Measurements from ENCODE around the gene GUSB. TPM values are rescaled to one million over a fixed set of nuclear protein-coding genes. Genes with fewer than 3 reads are reported as not detected.

GUSB gene
- total RNA-seq, 2 experiments from 2014 or later: 49.5 to 50.9 TPM

DNA sequence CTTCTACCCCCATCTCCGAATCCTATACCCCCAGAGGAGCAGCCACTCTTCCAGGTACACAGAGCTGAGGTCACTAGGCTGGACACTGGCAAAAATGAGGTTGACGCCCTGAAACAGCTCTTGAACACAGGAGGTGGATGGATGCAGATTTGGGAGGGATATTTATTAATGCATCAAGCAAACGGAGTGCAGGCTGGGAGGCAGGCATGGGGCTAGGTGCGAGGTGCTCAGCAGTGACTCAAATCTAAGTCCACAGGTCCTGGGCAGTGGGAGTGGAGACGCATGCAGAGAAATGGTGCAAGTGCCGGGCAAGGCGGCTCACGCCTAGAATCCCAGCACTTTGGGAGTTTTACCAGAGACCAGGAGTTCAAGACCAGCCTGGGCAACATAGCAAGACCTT, 11.0 kb downstream of the GUSB start:
- H3K4me3 ChIP-seq (ENCODE audit: low read depth, low read length, poor library complexity, severe bottlenecking): no peak overlapping the region
- no peaks in the 10 kb centered on the region for H3K9me2 ChIP-seq (ENCODE audit: insufficient read depth, low read length)
- TF ChIP-seq EZH2phosphoT487 (IDR thresholded peaks at IDR 0.05; ENCODE audit: borderline replicate concordance, low read depth, low read length): no peak
- TF ChIP-seq, protein P1, sequence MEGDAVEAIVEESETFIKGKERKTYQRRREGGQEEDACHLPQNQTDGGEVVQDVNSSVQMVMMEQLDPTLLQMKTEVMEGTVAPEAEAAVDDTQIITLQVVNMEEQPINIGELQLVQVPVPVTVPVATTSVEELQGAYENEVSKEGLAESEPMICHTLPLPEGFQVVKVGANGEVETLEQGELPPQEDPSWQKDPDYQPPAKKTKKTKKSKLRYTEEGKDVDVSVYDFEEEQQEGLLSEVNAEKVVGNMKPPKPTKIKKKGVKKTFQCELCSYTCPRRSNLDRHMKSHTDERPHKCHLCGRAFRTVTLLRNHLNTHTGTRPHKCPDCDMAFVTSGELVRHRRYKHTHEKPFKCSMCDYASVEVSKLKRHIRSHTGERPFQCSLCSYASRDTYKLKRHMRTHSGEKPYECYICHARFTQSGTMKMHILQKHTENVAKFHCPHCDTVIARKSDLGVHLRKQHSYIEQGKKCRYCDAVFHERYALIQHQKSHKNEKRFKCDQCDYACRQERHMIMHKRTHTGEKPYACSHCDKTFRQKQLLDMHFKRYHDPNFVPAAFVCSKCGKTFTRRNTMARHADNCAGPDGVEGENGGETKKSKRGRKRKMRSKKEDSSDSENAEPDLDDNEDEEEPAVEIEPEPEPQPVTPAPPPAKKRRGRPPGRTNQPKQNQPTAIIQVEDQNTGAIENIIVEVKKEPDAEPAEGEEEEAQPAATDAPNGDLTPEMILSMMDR (conservative IDR thresholded peaks at IDR 0.05; ENCODE audit: low read length): no peak
- CTCF ChIA-PET (ENCODE audit: unreplicated experiment): no interaction called here
- no peaks in the 10 kb centered on the region for H3K79me2 ChIP-seq (ENCODE audit: insufficient read depth, low read depth, low read length)
- peaks cover 99% of the 10 kb centered on the region for H3K36me3 ChIP-seq (ENCODE audit: insufficient read depth, low read length)
- H3K4me2 ChIP-seq (ENCODE audit: low read length): no peak overlapping the region
- no TSS peak for BruUV-seq (replicated peaks)
- POLR2A ChIA-PET: interaction anchor here (0.5 to 0.6 kb wide), 2 partner anchors 18 to 348 kb away, joined by 3 to 4 read pairs; no protein-coding TSS in a partner anchor
- no peaks in the 10 kb centered on the region for H3K9me3 ChIP-seq (ENCODE audit: low read length)
- DNase-seq (ENCODE audit: low spot score): no peak
- intact Hi-C loops (cut with micrococcal nuclease; ENCODE audit: unreplicated experiment): no loop called here
- no peaks in the 10 kb centered on the region for H4K20me1 ChIP-seq (ENCODE audit: insufficient read depth, low read length)
- H3K27ac ChIP-seq (ENCODE audit: low read depth, low read length, poor library complexity, severe bottlenecking): no peak overlapping the region
- no peak overlapping the region for H2AFZ ChIP-seq (ENCODE audit: low read length)
- no peaks in the 10 kb centered on the region for H3K4me1 ChIP-seq (ENCODE audit: insufficient read depth, low read length, poor library complexity, severe bottlenecking)

DNA sequence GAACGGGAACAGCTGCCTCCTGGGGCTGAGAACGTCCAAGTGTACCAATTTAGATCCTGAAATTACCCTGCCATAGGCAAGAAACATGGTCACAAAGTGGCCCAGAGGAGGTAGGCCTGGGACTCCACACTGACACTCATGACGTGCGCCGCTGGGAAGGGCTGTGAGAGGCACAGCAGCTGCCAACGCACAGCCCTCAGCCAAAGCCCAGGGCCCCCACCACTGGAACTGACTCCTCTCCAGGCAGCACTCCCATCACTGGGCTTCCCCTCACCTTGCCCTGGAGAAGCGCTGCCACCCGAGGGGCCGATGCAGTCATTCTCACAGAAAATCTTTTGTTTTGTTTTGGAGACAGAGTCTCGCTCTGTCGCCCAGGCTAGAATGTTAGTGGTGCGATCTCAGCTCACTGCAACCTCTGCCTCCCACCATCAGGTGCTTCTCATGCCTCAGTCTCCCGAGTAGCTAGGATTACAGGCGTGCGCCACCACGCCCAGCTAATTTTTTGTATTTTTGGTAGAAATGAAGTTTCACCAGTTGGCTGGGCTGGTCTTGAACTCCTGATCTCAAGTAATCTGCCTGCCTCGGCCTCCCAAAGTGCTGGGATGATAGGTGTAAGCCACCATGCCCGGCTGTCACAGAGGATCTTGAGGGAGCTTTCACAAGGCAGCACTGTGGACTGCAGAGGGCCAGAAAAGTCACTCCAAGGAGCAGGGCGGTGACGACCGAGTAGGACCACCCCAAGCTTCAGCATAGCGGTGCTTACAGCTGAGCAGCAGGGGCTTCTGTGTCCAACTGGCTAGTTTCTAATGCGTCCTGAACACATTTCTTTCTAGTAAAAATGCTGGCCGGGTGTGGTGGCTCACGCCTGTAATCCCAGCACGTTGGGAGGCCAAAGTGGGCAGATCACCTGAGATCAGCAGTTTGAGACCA, 13.5 kb downstream of the GUSB start:
- DNase-seq (ENCODE audit: low spot score): no peak
- intact Hi-C loops (cut with micrococcal nuclease; ENCODE audit: unreplicated experiment): no loop called here
- Histone ChIP-seq H3K79me2 (ENCODE audit: insufficient read depth, low read depth, low read length) (no peaks in the 10 kb centered on the region), H3K9me2 (ENCODE audit: insufficient read depth, low read length) (no peaks in the 10 kb centered on the region), H3K4me2 (ENCODE audit: low read length) (no peak overlapping the region), H4K20me1 (ENCODE audit: insufficient read depth, low read length) (no peaks in the 10 kb centered on the region), H3K27ac (ENCODE audit: low read depth, low read length, poor library complexity, severe bottlenecking) (no peak overlapping the region), H3K9me3 (ENCODE audit: low read length) (no peaks in the 10 kb centered on the region), H3K4me3 (ENCODE audit: low read depth, low read length, poor library complexity, severe bottlenecking) (no peak overlapping the region), H3K36me3 (ENCODE audit: insufficient read depth, low read length) (peaks cover 99% of the 10 kb centered on the region), H2AFZ (ENCODE audit: low read length) (no peak overlapping the region), H3K4me1 (ENCODE audit: insufficient read depth, low read length, poor library complexity, severe bottlenecking) (no peaks in the 10 kb centered on the region)
- CTCF ChIA-PET (ENCODE audit: unreplicated experiment): no interaction called here
- no TSS peak for BruUV-seq (replicated peaks)
- no peak for TF ChIP-seq EZH2phosphoT487 (IDR thresholded peaks at IDR 0.05; ENCODE audit: borderline replicate concordance, low read depth, low read length)
- TF ChIP-seq, protein P1 (conservative IDR thresholded peaks at IDR 0.05; ENCODE audit: low read length): no peak
- POLR2A ChIA-PET: no interaction called here
